ENCODE data around the gene FOXG1. TPM values are rescaled to one million over a fixed set of nuclear protein-coding genes. Genes with fewer than 3 reads are reported as not detected.

The FOXG1 gene
- total RNA-seq, 2 donors from 2014 or later: not detected

DNA sequence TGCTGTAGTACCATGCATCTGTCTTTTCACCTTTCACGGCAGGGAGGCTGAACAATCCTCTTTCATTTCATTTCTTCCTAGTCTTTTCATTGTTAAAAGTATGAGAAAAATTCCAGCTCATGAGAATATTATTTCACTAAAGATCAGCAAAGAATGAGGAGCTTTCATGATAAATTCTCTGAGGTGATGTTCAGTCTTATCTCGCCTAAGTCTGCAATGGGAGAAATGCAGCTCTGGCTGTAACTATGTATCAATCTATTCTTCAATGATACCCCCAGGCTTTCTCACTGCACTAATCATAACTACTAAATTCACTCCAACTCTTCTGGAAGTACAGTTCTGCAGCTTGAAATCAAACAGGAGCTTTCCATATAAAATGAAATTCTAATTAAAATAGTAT is 15.7 kb downstream of the FOXG1 start:
- DNase-seq (ENCODE audit: low spot score in 2 of 2): no peak
- peaks cover 15 to 44% of the 10 kb centered on the region in 2 donors for H3K36me3 Mint-ChIP-seq
- H3K9me3 Mint-ChIP-seq: peaks cover 12 to 15% of the 10 kb centered on the region in 2 donors
- H3K27ac Mint-ChIP-seq: no peak overlapping the region
- ATAC-seq: no peak

DNA sequence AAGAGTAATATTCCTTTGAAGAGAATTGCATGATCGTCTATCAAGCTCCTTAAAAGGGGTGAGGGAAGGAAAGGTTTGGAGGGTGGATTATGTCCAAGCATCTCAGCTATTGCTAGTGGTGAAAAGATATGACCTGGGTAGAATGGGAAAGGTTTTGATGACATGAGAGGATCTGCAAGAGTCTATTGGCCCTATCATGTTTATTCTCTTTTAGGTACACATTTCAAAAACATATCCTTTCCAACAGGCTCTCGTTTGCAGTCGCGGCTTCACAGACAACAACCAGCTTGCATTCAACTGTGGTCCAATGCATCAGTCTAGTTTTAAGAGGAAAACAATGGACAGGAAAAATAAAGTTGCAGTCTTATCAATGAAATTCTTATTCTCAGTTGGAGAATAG is 17.1 kb downstream of the FOXG1 start:
- Mint-ChIP-seq H3K36me3 (peaks cover 15 to 45% of the 10 kb centered on the region in 2 donors), H3K27ac (no peak overlapping the region), H3K9me3 (peaks cover 17 to 19% of the 10 kb centered on the region in 2 donors)
- no peak for ATAC-seq
- no peak for DNase-seq (ENCODE audit: low spot score in 2 of 2)

DNA sequence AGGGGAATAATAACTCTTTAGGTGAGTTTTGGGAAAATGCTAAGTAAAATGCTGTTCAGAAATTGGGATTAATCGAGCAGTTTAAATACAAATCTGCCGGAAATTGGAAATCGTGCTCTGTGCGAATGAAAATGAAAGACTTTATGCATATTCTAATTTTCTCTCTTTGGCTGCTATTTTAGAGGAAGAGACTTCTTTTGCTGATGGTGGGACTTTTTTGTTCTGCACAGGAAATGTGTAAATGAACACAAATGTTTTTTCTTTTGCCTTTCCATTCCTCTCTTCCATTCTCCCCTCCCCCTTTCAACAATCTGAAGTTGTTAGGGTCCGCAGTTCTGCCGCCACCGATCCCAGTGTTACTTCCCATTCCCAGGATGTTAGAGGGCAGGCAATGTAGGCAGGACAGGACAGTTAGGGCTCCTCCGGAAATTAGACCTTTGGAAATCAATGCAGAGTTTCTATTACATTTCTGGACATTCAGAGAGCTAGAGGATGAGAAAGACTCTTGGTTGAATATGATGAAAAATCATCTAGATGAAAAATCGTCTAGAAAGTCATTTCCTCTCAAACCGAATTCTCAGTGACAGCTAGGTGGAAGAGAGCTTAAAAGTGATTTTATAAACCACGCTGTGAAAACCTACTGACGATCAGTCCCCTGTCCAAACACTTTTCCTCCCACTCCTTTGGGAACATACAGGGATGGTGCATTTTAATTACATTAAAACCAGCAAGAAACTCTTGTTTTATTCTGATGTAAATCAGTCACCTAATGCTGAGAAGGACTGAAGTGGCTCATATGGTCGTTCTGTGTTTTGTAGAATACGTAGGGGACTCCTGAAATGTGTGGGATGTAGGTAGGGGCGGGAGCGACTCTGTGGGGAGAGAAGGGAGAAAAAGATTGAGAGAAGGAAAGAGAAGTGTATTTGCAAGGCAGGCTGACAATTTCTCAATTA is 17.8 kb downstream of the FOXG1 start:
- Mint-ChIP-seq H3K36me3 (peaks cover 15 to 45% of the 10 kb centered on the region in 2 donors), H3K9me3 (peaks cover 17 to 19% of the 10 kb centered on the region in 2 donors), H3K27ac (no peak overlapping the region)
- ATAC-seq (no peak), DNase-seq (ENCODE audit: low spot score in 2 of 2) (no peak)

DNA sequence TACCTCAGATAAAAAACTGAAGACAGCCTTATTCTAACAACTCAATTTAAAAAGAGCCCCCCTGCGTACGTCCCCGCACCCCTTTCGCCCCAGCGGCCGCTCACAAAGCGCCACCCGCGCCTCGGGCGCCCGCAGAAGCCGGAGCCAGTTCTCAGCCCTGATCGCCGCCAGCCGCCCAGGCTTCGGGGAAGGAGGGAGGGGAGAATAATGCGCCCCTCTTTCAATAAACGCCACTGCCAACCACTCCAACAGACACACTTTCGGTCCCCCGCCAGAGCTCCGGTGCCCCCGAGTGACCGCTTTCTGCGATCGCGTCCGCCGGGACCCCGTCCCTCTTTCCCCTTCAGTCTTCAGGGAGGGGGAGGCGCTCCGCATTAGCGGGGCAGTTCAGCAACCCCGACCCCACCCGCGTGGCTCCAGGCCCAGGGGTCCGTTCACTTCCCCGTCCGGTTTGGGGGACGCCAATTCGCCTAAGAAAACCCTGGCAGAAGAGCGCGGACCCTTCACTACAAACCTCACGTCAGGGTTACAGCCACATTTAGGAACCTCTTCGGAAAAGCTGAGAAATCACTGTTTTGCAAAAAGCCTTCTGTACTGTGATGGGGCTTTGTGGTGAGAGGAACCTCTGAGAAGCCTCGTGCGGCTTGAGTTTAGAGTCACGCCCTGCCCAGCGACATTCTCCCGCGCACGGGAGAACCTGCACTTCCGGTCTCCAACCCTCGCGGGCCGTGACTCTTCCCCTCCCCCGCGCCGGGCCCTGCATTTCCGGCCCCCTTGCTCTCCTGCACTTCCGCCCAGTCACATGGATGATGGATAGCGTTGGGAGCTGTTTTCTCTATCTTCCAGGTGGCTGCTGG is 18.7 kb downstream of the FOXG1 start:
- ATAC-seq: no peak
- Mint-ChIP-seq H3K27ac (no peak overlapping the region), H3K36me3 (peaks cover 15 to 45% of the 10 kb centered on the region in 2 donors), H3K9me3 (peaks cover 17 to 19% of the 10 kb centered on the region in 2 donors)
- DNase-seq (ENCODE audit: low spot score in 2 of 2): no peak

DNA sequence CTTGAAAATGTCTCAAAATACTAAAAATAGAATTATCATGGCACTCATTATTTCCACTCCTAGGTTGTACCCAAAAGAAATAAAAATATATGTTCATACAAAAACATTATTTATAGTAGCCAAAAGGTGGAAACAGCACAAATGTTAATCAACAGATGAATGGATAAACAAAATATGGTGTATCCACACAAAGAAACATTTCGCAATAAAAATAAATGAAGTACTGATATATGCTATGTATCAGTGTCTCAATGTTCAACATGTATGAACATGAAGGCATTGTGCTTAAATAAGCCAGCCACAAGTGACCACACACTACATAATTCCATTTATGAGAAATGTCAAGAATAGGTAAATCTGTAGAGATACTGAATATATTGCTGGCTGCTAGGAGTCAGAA is 40.9 kb downstream of the FOXG1 start:
- peaks cover 21 to 31% of the 10 kb centered on the region in 2 donors for H3K9me3 Mint-ChIP-seq
- H3K36me3 Mint-ChIP-seq: peaks cover 0 to 20% of the 10 kb centered on the region in 2 donors
- DNase-seq (ENCODE audit: low spot score in 2 of 2): no peak
- H3K27ac Mint-ChIP-seq: no peak overlapping the region
- ATAC-seq: no peak

DNA sequence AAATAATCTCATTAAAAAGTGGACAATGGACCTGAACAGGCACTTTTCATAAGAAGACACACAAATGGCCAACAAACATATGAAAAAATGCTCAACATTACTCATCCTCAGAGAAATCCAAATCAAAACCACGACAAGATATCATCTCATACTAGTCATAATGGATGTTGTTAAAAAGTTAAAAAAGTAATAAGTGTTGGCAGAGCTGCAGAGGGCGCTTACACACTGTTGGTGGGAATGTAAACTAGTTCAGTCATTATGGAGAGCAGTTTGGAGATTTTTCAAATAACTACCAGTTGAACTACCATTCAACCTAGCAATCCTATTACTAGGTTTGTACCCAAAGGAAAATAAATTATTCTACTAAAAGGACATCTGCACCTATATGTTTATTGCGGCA is 47.2 kb downstream of the FOXG1 start:
- ATAC-seq: no peak
- Mint-ChIP-seq H3K36me3 (peaks cover 0 to 14% of the 10 kb centered on the region in 2 donors), H3K27ac (no peak overlapping the region), H3K9me3 (peaks cover 0 to 13% of the 10 kb centered on the region in 2 donors)
- DNase-seq (ENCODE audit: low spot score in 2 of 2): no peak
